DOHH2 (cell line): ENCODE results near the gene SRD5A1.

Source experiments
- H3F3A ChIP-seq: fragments of 200-600 bp; sonication (generic), shearing (Covaris generic); 2 replicates; pipeline ENCODE4 v1.6.0; 2016; ENCODE audit warnings: antibody characterized with exemption, mild to moderate bottlenecking; ENCODE audit not compliant: control insufficient read depth, insufficient read depth
- H3K27ac ChIP-seq: fragments of 200-600 bp; sonication (generic); 2 replicates; pipeline ENCODE4 v1.5.1; 2014; ENCODE audit warnings: low read depth, mild to moderate bottlenecking, low read length, moderate library complexity
- H3K27me3 ChIP-seq: fragments of 200-600 bp; sonication (generic); 2 replicates; pipeline ENCODE4 v1.6.1; 2014; ENCODE audit warnings: mild to moderate bottlenecking, low read length, mixed read lengths; ENCODE audit not compliant: control insufficient read depth
- H3K36me3 ChIP-seq: fragments of 200-600 bp; sonication (generic); 2 replicates; pipeline ENCODE4 v1.6.1; 2014; ENCODE audit warnings: mild to moderate bottlenecking, low read length, moderate library complexity, mixed read lengths; ENCODE audit not compliant: control insufficient read depth
- H3K4me1 ChIP-seq: fragments of 200-600 bp; sonication (generic); 2 replicates; pipeline ENCODE4 v1.6.1; 2014; ENCODE audit warnings: mild to moderate bottlenecking, low read length, mixed read lengths; ENCODE audit not compliant: control insufficient read depth
- H3K4me2 ChIP-seq: fragments of 200-600 bp; sonication (generic); 2 replicates; pipeline ENCODE4 v1.6.0; 2014; ENCODE audit warnings: mild to moderate bottlenecking, low read length, moderate library complexity
- H3K4me3 ChIP-seq: fragments of 200-600 bp; sonication (generic); 2 replicates; pipeline ENCODE4 v1.5.1; 2014; ENCODE audit warnings: mild to moderate bottlenecking, low read length, mixed read lengths
- H3K79me2 ChIP-seq: fragments of 200-600 bp; sonication (generic); 2 replicates; pipeline ENCODE4 v1.6.1; 2014; ENCODE audit warnings: mild to moderate bottlenecking, low read length, mixed read lengths; ENCODE audit not compliant: control insufficient read depth
- H3K9me2 ChIP-seq: fragments of 200-600 bp; sonication (generic); replicated peaks from 2 replicates; pipeline ENCODE4 v1.6.1; 2014; ENCODE audit warnings: mild to moderate bottlenecking, low read length, mixed read lengths; ENCODE audit not compliant: control insufficient read depth
- H3K9me3 ChIP-seq: fragments of 200-600 bp; sonication (generic); 2 replicates; pipeline ENCODE4 v1.6.1; 2014; ENCODE audit warnings: antibody characterized with exemption, low read length, mixed read lengths; ENCODE audit not compliant: control insufficient read depth, insufficient read depth
- H4K20me1 ChIP-seq: fragments of 200-600 bp; sonication (generic); 2 replicates; pipeline ENCODE4 v1.6.0; 2014; ENCODE audit warnings: low read depth, mild to moderate bottlenecking, antibody characterized with exemption, low read length, moderate library complexity; ENCODE audit not compliant: control insufficient read depth, insufficient read depth
- EZH2phosphoT487 ChIP-seq: fragments of 200-600 bp; sonication (generic); IDR thresholded peaks from 2 replicates; pipeline ENCODE4 v1.6.1; 2017; ENCODE audit warnings: borderline replicate concordance, mild to moderate bottlenecking, antibody characterized with exemption, low read length, moderate library complexity, mixed read lengths
- TF ChIP-seq, protein P1 (sequence below): fragments of 200-600 bp; sonication (generic); IDR thresholded peaks from one replicate; pipeline ENCODE4 v1.5.1; 2014; ENCODE audit warnings: antibody characterized with exemption, mild to moderate bottlenecking, low read depth, low read length; ENCODE audit not compliant: poor library complexity, severe bottlenecking

The SRD5A1 gene, protein sequence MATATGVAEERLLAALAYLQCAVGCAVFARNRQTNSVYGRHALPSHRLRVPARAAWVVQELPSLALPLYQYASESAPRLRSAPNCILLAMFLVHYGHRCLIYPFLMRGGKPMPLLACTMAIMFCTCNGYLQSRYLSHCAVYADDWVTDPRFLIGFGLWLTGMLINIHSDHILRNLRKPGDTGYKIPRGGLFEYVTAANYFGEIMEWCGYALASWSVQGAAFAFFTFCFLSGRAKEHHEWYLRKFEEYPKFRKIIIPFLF

DNA sequence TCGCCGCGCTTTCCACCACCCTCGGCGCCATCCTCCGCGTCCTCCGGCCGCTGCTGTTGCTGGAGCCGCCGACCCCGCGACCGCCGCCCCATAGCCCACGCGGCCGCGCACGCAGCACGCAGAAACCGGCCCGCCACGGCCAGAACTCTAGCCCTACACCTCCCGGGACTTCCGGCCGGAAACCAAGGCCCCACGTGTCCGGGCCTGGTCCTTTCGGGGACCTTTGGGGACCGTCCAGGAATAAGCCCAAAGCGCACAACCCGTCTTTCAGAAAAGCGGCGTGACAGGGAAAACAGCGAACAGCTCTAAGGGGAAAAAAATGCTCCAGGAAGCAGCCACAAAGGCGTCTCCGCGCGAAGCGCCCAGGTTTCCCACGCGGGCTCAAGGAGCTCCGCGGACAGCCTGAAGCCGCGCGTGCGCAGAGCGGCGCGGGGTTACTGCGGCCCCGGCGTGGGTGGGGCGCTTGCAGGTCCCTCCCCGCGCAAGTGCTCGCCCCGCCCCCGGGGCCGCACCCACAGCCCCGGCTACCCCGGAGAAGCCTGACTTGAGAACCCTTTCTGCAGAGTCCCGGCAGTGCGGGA lies at the start of gene SRD5A1, which contains the start of gene NSUN2:
TSS of gene SRD5A1 (plus strand) at position 553 of the 581 bp plus-strand sequence. CDS start 137 bp downstream, outside the sequence.
TSS of gene NSUN2 (minus strand) at position 157 of the 581 bp plus-strand sequence. CDS start at position 92, 65 bp downstream.
- Histone ChIP-seq H3K9me3 (no peaks in the 10 kb centered on the region), H3K9me2 (no peaks in the 10 kb centered on the region), H3K36me3 (peaks cover 50% of the 10 kb centered on the region), H3K27ac (peak within 1 kb of the TSS; percentile 72), H3K4me3 (peak within 1 kb of the TSS; percentile 97), H3K79me2 (peaks cover 91% of the 10 kb centered on the region), H3K27me3 (no peaks in the 10 kb centered on the region), H3F3A (no peaks in the 10 kb centered on the region), H3K4me2 (peak within 1 kb of the TSS; percentile 94), H3K4me1 (peaks cover 37% of the 10 kb centered on the region), H4K20me1 (peaks cover 24% of the 10 kb centered on the region; the same call in 1 of the 2 replicates)
- no peak for TF ChIP-seq EZH2phosphoT487
- TF ChIP-seq, protein P1, sequence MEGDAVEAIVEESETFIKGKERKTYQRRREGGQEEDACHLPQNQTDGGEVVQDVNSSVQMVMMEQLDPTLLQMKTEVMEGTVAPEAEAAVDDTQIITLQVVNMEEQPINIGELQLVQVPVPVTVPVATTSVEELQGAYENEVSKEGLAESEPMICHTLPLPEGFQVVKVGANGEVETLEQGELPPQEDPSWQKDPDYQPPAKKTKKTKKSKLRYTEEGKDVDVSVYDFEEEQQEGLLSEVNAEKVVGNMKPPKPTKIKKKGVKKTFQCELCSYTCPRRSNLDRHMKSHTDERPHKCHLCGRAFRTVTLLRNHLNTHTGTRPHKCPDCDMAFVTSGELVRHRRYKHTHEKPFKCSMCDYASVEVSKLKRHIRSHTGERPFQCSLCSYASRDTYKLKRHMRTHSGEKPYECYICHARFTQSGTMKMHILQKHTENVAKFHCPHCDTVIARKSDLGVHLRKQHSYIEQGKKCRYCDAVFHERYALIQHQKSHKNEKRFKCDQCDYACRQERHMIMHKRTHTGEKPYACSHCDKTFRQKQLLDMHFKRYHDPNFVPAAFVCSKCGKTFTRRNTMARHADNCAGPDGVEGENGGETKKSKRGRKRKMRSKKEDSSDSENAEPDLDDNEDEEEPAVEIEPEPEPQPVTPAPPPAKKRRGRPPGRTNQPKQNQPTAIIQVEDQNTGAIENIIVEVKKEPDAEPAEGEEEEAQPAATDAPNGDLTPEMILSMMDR = no peak

DNA sequence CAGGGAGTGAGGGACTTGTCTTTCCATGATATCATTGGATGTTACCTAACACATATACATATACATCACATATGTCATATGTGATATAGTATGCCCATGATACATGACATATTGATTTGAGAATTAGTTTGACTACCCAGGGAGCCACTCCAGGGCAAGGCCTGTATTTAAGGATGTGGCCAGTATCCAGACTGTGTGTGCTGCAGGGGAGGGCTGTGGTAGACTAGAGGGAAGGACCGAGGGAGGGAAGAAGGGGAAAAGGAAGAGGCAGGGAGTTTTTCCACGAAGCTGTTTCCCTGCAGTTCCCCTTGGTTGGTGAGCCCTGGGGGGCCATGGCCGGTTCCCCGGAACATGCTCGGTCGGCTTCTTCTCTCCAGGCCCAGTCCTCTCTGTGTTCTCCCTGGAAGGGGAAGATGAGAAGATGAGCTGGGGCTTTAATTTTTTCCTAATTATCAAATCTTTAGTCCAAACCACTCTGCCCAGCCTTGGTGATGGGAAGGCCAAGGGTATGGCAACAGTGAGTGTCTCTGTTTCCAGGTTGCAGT lies 49.1 kb upstream of the SRD5A1 start:
- no peaks in the 10 kb centered on the region for H3K9me2 ChIP-seq
- peaks cover 27% of the 10 kb centered on the region for H3K27me3 ChIP-seq
- no peaks in the 10 kb centered on the region for H3K9me3 ChIP-seq
- no peak overlapping the region for H3K27ac ChIP-seq
- TF ChIP-seq, protein P1 = no peak
- no peak for TF ChIP-seq EZH2phosphoT487
- H3K79me2 ChIP-seq = no peaks in the 10 kb centered on the region
- no peak overlapping the region for H3K4me3 ChIP-seq
- no peaks in the 10 kb centered on the region for H3K4me1 ChIP-seq
- H3F3A ChIP-seq = no peaks in the 10 kb centered on the region
- H4K20me1 ChIP-seq = no peaks in the 10 kb centered on the region
- no peak overlapping the region for H3K4me2 ChIP-seq
- no peaks in the 10 kb centered on the region for H3K36me3 ChIP-seq

DNA sequence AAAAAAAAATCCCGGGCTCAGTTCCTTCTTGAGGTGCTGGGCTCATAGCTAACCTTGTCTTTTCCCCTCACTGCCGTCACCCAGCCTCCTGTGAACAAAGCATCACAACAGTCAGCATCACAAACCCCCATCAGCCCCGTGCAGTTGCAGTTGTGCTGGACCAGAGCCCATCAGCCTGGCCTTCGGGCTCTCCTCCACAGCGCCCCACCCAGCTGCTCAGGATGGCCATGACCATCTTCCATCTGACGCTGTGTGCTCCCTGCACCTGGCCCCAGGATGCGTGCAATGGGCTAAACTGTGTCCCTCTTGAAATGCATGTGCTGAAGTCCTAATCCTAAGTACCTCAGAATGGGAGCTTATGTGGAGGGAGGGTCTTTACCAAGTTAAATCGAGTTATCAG lies 48.5 kb upstream of the SRD5A1 start:
- H3K9me3 ChIP-seq = no peaks in the 10 kb centered on the region
- no peak for TF ChIP-seq EZH2phosphoT487
- TF ChIP-seq, protein P1 = no peak
- no peaks in the 10 kb centered on the region for H4K20me1 ChIP-seq
- no peaks in the 10 kb centered on the region for H3K79me2 ChIP-seq
- no peaks in the 10 kb centered on the region for H3K4me1 ChIP-seq
- H3K9me2 ChIP-seq = no peaks in the 10 kb centered on the region
- H3F3A ChIP-seq = no peaks in the 10 kb centered on the region
- no peak overlapping the region for H3K4me3 ChIP-seq
- H3K27ac ChIP-seq = no peak overlapping the region
- peaks cover 27% of the 10 kb centered on the region for H3K27me3 ChIP-seq
- H3K4me2 ChIP-seq = no peak overlapping the region
- H3K36me3 ChIP-seq = no peaks in the 10 kb centered on the region
